H1 (cell line): ENCODE data around the gene KLF7. TPM values are rescaled to one million over a fixed set of nuclear protein-coding genes. Genes with fewer than 3 reads are reported as not detected.

ENCODE experiments used
- CTCF ChIA-PET: fragments of 300-600 bp; sonication (Branson Sonifier 250); formaldehyde crosslinking; loops from one replicate; lab custom pipeline; 2021; ENCODE audit not compliant: partially characterized antibody; lab: Charles Lee
- POLR2A ChIA-PET: fragments of 300-600 bp; sonication (Branson Sonifier 250); formaldehyde crosslinking; loops from one replicate; lab custom pipeline; 2021; ENCODE audit warnings: inconsistent platforms; ENCODE audit not compliant: partially characterized antibody; lab: Charles Lee
- DNase-seq, 2 experiments: peaks; one replicate each; pipeline versions ENCODE4 v3.0.0 to v3.0.0-alpha.2; 2010 to 2022; ENCODE audit warnings: low spot score in 2 of 2, low read depth in 1 of 2, mixed read lengths in 1 of 2
- FAIRE-seq: peaks from 2 replicates; lab custom pipeline; 2011; peaks lifted over from hg19 to GRCh38; lab: Jason Lieb, UNC
- H2AFZ ChIP-seq: 2 replicates; pipeline ENCODE4 v1.8.1; 2012; ENCODE audit warnings: low read length, inconsistent platforms
- H2AK5ac ChIP-seq: 2 replicates; pipeline ENCODE4 v1.6.1; 2013; ENCODE audit warnings: low read depth, low read length
- H2BK120ac ChIP-seq: replicated peaks from 2 replicates; pipeline ENCODE3; 2013; ENCODE audit warnings: low read depth, low read length, inconsistent platforms
- H2BK12ac ChIP-seq: 2 replicates; pipeline ENCODE4 v1.6.1; 2013; ENCODE audit warnings: low read depth, low read length
- H2BK15ac ChIP-seq: 2 replicates; pipeline ENCODE4 v1.6.1; 2013; ENCODE audit warnings: low read length
- H2BK20ac ChIP-seq: 2 replicates; pipeline ENCODE4 v1.6.1; 2013; ENCODE audit warnings: low read length
- H2BK5ac ChIP-seq: 2 replicates; pipeline ENCODE4 v1.6.1; 2013; ENCODE audit warnings: low read depth, low read length
- H3K14ac ChIP-seq: 2 replicates; pipeline ENCODE4 v1.6.1; 2013; ENCODE audit warnings: inconsistent platforms; ENCODE audit not compliant: insufficient read length
- H3K18ac ChIP-seq: 2 replicates; pipeline ENCODE4 v1.6.1; 2013; ENCODE audit warnings: low read length; ENCODE audit errors: extremely low read depth
- H3K23ac ChIP-seq: 2 replicates; pipeline ENCODE4 v1.6.1; 2013; ENCODE audit warnings: inconsistent platforms; ENCODE audit not compliant: insufficient read length
- H3K23me2 ChIP-seq: 2 replicates; pipeline ENCODE4 v1.6.1; 2013; ENCODE audit warnings: low read depth, low read length
- H3K27ac ChIP-seq: 2 replicates; pipeline ENCODE4 v1.6.1; 2011; ENCODE audit warnings: low read depth, low read length, inconsistent platforms
- H3K27me3 ChIP-seq, 4 experiments: replicated peaks in 1 of 4; 1 replicate in 1 of 4; 2 replicates in 3 of 4; pipeline versions ENCODE4 v1.6.1 to v1.8.1; 2011 to 2013; ENCODE audit warnings: low read length in 3 of 4, mild to moderate bottlenecking in 3 of 4, inconsistent platforms in 2 of 4, mixed read lengths in 2 of 4, moderate library complexity in 1 of 4; ENCODE audit not compliant: control insufficient read depth in 3 of 4, insufficient read depth in 3 of 4; ENCODE audit errors: extremely low read depth in 1 of 4
- H3K36me3 ChIP-seq, 4 experiments: 2 replicates each; pipeline versions ENCODE4 v1.6.1 to v1.8.1; 2011 to 2013; ENCODE audit warnings: mild to moderate bottlenecking in 4 of 4, low read length in 3 of 4, moderate library complexity in 2 of 4, control low read depth in 1 of 4, inconsistent platforms in 1 of 4; ENCODE audit not compliant: insufficient read depth in 4 of 4, control insufficient read depth in 2 of 4
- H3K4ac ChIP-seq: replicated peaks from 2 replicates; pipeline ENCODE3; 2013; ENCODE audit warnings: low read length, low read depth, mixed read lengths, inconsistent platforms; ENCODE audit not compliant: insufficient read length
- H3K4me1 ChIP-seq, 4 experiments: replicated peaks in 1 of 4; 1 replicate in 1 of 4; 2 replicates in 3 of 4; pipeline versions ENCODE4 v1.6.1 to v1.8.1; 2011 to 2013; ENCODE audit warnings: low read length in 3 of 4, inconsistent platforms in 2 of 4, mixed read lengths in 1 of 4; ENCODE audit not compliant: insufficient read depth in 4 of 4, control insufficient read depth in 3 of 4
- H3K4me2 ChIP-seq, 2 experiments: 2 replicates each; pipeline versions ENCODE4 v1.6.1 to v1.8.1; 2011 to 2013; ENCODE audit warnings: low read depth in 2 of 2, low read length in 2 of 2, control low read depth in 1 of 2, inconsistent platforms in 1 of 2, mild to moderate bottlenecking in 1 of 2; ENCODE audit not compliant: insufficient read depth in 1 of 2
- H3K4me3 ChIP-seq, 4 experiments: fragments of 200-600, 300-600 bp in 1 of 4; sonication (generic), shearing (Covaris generic), sonication (Bioruptor Twin) in 1 of 4; 2 replicates each; pipeline versions ENCODE4 v1.5.1 to v1.8.1; 2011 to 2016; ENCODE audit warnings: low read length in 4 of 4, low read depth in 3 of 4, control low read depth in 2 of 4, inconsistent platforms in 2 of 4, mild to moderate bottlenecking in 2 of 4, mixed read lengths in 1 of 4, moderate library complexity in 1 of 4; ENCODE audit not compliant: insufficient read depth in 2 of 4; ENCODE audit errors: extremely low read depth in 1 of 4
- H3K56ac ChIP-seq: replicated peaks from 2 replicates; pipeline ENCODE3; 2013; ENCODE audit warnings: low read depth, mild to moderate bottlenecking, mixed read lengths, low read length, inconsistent platforms; ENCODE audit not compliant: insufficient read length
- H3K79me1 ChIP-seq: 2 replicates; pipeline ENCODE4 v1.6.1; 2013; ENCODE audit warnings: low read depth, low read length, control low read depth
- H3K79me2 ChIP-seq, 2 experiments: 2 replicates each; pipeline versions ENCODE4 v1.6.1 to v1.8.1; 2012 to 2013; ENCODE audit warnings: low read length in 2 of 2, mild to moderate bottlenecking in 2 of 2, inconsistent platforms in 1 of 2; ENCODE audit not compliant: insufficient read depth in 2 of 2, control insufficient read depth in 1 of 2
- H3K9ac ChIP-seq, 4 experiments: replicated peaks in 1 of 4; 1 replicate in 1 of 4; 2 replicates in 3 of 4; pipeline versions ENCODE4 v1.6.1 to v1.8.1; 2011 to 2013; ENCODE audit warnings: low read depth in 3 of 4, low read length in 3 of 4, control low read depth in 2 of 4, mild to moderate bottlenecking in 2 of 4, moderate library complexity in 2 of 4, inconsistent platforms in 1 of 4; ENCODE audit errors: extremely low read depth in 1 of 4
- H3K9me3 ChIP-seq, 2 experiments: 2 replicates each; pipeline versions ENCODE4 v1.6.1 to v1.8.1; 2012 to 2013; ENCODE audit warnings: mild to moderate bottlenecking in 2 of 2, moderate library complexity in 2 of 2, control low read depth in 1 of 2, inconsistent platforms in 1 of 2, low read depth in 1 of 2, low read length in 1 of 2, mixed read lengths in 1 of 2; ENCODE audit not compliant: insufficient read depth in 2 of 2
- H4K20me1 ChIP-seq, 2 experiments: replicated peaks in 1 of 2; 2 replicates each; pipeline versions ENCODE3 to v1.8.1; 2011 to 2013; ENCODE audit warnings: inconsistent platforms in 2 of 2, low read length in 2 of 2, mild to moderate bottlenecking in 1 of 2; ENCODE audit not compliant: insufficient read depth in 2 of 2, control insufficient read depth in 1 of 2
- H4K5ac ChIP-seq: 2 replicates; pipeline ENCODE4 v1.6.1; 2013; ENCODE audit warnings: low read length, low read depth, mixed read lengths, inconsistent platforms; ENCODE audit not compliant: insufficient read length
- H4K8ac ChIP-seq: 2 replicates; pipeline ENCODE4 v1.8.0; 2013; ENCODE audit warnings: mild to moderate bottlenecking, moderate library complexity, low read length, inconsistent platforms; ENCODE audit not compliant: insufficient read depth; ENCODE audit errors: extremely low read depth
- H4K91ac ChIP-seq: replicated peaks from 2 replicates; pipeline ENCODE3; 2013; ENCODE audit warnings: low read length, mixed read lengths, inconsistent platforms; ENCODE audit not compliant: insufficient read length
- ATF3 ChIP-seq: IDR thresholded peaks from 2 replicates; pipeline ENCODE4 v1.6.1; 2011; ENCODE audit warnings: low read depth, mild to moderate bottlenecking, low read length; ENCODE audit not compliant: insufficient read depth
- CBX8 ChIP-seq: fragments of 300-800, 300-1000 bp; sonication (generic); IDR thresholded peaks from 2 replicates; pipeline ENCODE4 v1.7.1; 2016; ENCODE audit warnings: low read depth, low read length, borderline replicate concordance
- CHD1 ChIP-seq: IDR thresholded peaks from 2 replicates; pipeline ENCODE4 v1.6.1; 2012; ENCODE audit warnings: low read depth, low read length, improper control_type of control experiment
- CHD2 ChIP-seq: IDR thresholded peaks from 2 replicates; pipeline ENCODE4 v1.6.1; 2012; ENCODE audit warnings: low read length, improper control_type of control experiment
- KDM4A ChIP-seq: IDR thresholded peaks from one replicate; pipeline ENCODE4 v1.7.1; 2012; ENCODE audit warnings: low read depth, mild to moderate bottlenecking, moderate library complexity, low read length, inconsistent platforms; ENCODE audit not compliant: severe bottlenecking
- RAD21 ChIP-seq, 2 experiments: IDR thresholded peaks in 1 of 2; conservative IDR thresholded peaks in 1 of 2; 2 replicates each; pipeline ENCODE4 v1.6.1; 2011; ENCODE audit warnings: low read depth in 2 of 2, low read length in 2 of 2, improper control_type of control experiment in 1 of 2, inconsistent platforms in 1 of 2, mild to moderate bottlenecking in 1 of 2, moderate library complexity in 1 of 2
- SIN3A ChIP-seq, 2 experiments: IDR thresholded peaks in 1 of 2; conservative IDR thresholded peaks in 1 of 2; 2 replicates each; pipeline ENCODE4 v1.6.1; 2011 to 2012; ENCODE audit warnings: low read length in 2 of 2, improper control_type of control experiment in 1 of 2, low read depth in 1 of 2, mild to moderate bottlenecking in 1 of 2
- SIRT6 ChIP-seq: IDR thresholded peaks from one replicate; pipeline ENCODE4 v1.7.1; 2012; ENCODE audit warnings: low read length, inconsistent platforms
- SIX5 ChIP-seq: IDR thresholded peaks from 2 replicates; pipeline ENCODE4 v1.6.1; 2011; ENCODE audit warnings: mild to moderate bottlenecking, low read depth, low read length
- ZNF274 ChIP-seq: IDR thresholded peaks from 2 replicates; pipeline ENCODE4 v1.7.0; 2012; ENCODE audit warnings: low read length, borderline replicate concordance; ENCODE audit errors: extremely low read depth
- WGBS, 2 experiments: shearing (Covaris generic) in 1 of 2; methylation state at CpG; one replicate each; pipeline versions ENCODE4 v1.1.6 to v1.1.7; 2013 to 2015; ENCODE audit warnings: low lambda C conversion rate in 2 of 2, mixed read lengths in 2 of 2, inconsistent platforms in 1 of 2, low coverage in 1 of 2, missing lambda C conversion rate in 1 of 2; ENCODE audit not compliant: insufficient replicate concordance in 2 of 2, insufficient coverage in 1 of 2, insufficient read length in 1 of 2; ENCODE audit errors: extremely low coverage in 1 of 2, missing lambda C conversion rate in 1 of 2; 5-methylcytosine and 5-hydroxymethylcytosine counted together
- polyA plus RNA-seq, 7 experiments: library from polyadenylated mRNA; depleted of rRNA in 3 of 7; stranded (reverse) in 5 of 7; unstranded in 2 of 7; fragments of >200 nt in 5 of 7; fragments of 200-250 nt in 2 of 7; gene quantifications; 1 replicate in 5 of 7; 2 replicates in 1 of 7; 4 replicates in 1 of 7; pipeline versions ENCODE4 v1.2.1 to v1.2.3, GENCODE V29; 2011 to 2013; ENCODE audit warnings: missing spikeins in 2 of 7, mixed read lengths in 2 of 7
- total RNA-seq: library from RNA; stranded (reverse); fragmentation: NEBNext Ultra II Directional; extraction: Animal tissue kit (Norgen Biotek cat#: 25700); gene quantifications from 2 replicates; pipeline ENCODE4 v1.2.1, GENCODE V29; 2021

KLF7 gene
- total and polyA plus RNA-seq, 2 of the 8 experiments (the other 6 are each of a cell fraction or from before 2014, with no cell fraction given): 9.6 to 23.3 TPM

GRCh38 chr2:207137596-207138337, 28.0 kb downstream of the KLF7 start:
- H3K79me2 ChIP-seq: peaks cover 0 to 66% of the 10 kb centered on the region in 2 experiments
- H3K4me2 ChIP-seq: no peak overlapping the region
- no peak overlapping the region for H3K14ac ChIP-seq
- H2BK120ac ChIP-seq: no peak overlapping the region
- H2BK20ac ChIP-seq: no peak overlapping the region
- WGBS, 2 experiments: 93% methylated on average over 2 of the region's 2 CpGs; no CpG with 5 or more reads in 1 of the 2 experiments
- H4K8ac ChIP-seq: no peak overlapping the region
- no peak overlapping the region for H3K27ac ChIP-seq
- H3K36me3 ChIP-seq: no peaks in the 10 kb centered on the region; a peak in 1 of 8 replicates
- H2AFZ ChIP-seq: no peak overlapping the region
- no peaks in the 10 kb centered on the region for H3K9me3 ChIP-seq
- H3K79me1 ChIP-seq: no peaks in the 10 kb centered on the region; the same call in 1 of the 2 replicates
- no peak overlapping the region for H3K23ac ChIP-seq
- H3K4ac ChIP-seq: no peak overlapping the region
- no peak overlapping the region for H2BK15ac ChIP-seq
- H3K56ac ChIP-seq: no peak overlapping the region
- H3K18ac ChIP-seq: no peak overlapping the region
- ChIA-PET POLR2A (interaction anchor here (1.1 kb wide), 1 partner anchor 43 kb away, joined by 3 read pairs; no protein-coding TSS in a partner anchor), CTCF (interaction anchor here (1.2 kb wide), 1 partner anchor 10 kb away, joined by 3 read pairs; no protein-coding TSS in a partner anchor)
- H3K23me2 ChIP-seq: no peaks in the 10 kb centered on the region
- H2AK5ac ChIP-seq: no peak overlapping the region; the same call in 1 of the 2 replicates
- no peak overlapping the region for H3K9ac ChIP-seq
- peaks cover 3 to 27% (median 11%) of the 10 kb centered on the region in 4 experiments; a peak in 5 of 7 replicates for H3K4me1 ChIP-seq
- H4K5ac ChIP-seq: no peak overlapping the region
- no peak for FAIRE-seq
- no peak overlapping the region for H4K91ac ChIP-seq
- no peaks in the 10 kb centered on the region for H4K20me1 ChIP-seq
- no peak for DNase-seq
- H3K27me3 ChIP-seq: no peaks in the 10 kb centered on the region
- no peak overlapping the region for H3K4me3 ChIP-seq
- H2BK5ac ChIP-seq: no peak overlapping the region
- no peak overlapping the region for H2BK12ac ChIP-seq
- TF ChIP-seq CBX8: no peak
- TF ChIP-seq SIX5: no peak
- no peak for TF ChIP-seq RAD21 (IDR thresholded peaks at IDR 0.05 in 1 of 2, conservative IDR thresholded peaks at IDR 0.05 in 1 of 2; ENCODE audit: low read depth in 2 of 2, low read length in 2 of 2)
- no peak for TF ChIP-seq ATF3
- no peak for TF ChIP-seq CHD2
- TF ChIP-seq CHD1: no peak
- no peak for TF ChIP-seq SIN3A (conservative IDR thresholded peaks at IDR 0.05 in 1 of 2, IDR thresholded peaks at IDR 0.05 in 1 of 2; ENCODE audit: low read depth in 1 of 2, low read length in 2 of 2)
- TF ChIP-seq ZNF274: no peak
- TF ChIP-seq KDM4A: no peak
- no peak for TF ChIP-seq SIRT6
